Activated CD8-positive, alpha-beta T cell treated with anti-CD3 and anti-CD28 coated beads, Interleukin-2, amount 10 ng/mL, durations not matched to agents 7 days and 5 days (primary cell): Measurements from ENCODE around the gene LRRK2. TPM values are rescaled to one million over a fixed set of nuclear protein-coding genes. Genes with fewer than 3 reads are reported as not detected.

Experiments
- ATAC-seq: fragments of 150-1000 bp; cut with Tn5 transposase; one replicate; pipeline ENCODE4 v1.10.0; 2021; ENCODE audit warnings: moderate library complexity
- CTCF ChIA-PET: fragments of 350-600 bp; sonication (Branson Sonifier 250); formaldehyde crosslinking; loops from one replicate; lab custom pipeline; 2021; ENCODE audit warnings: antibody characterized with exemption; lab: Charles Lee
- POLR2A ChIA-PET: fragments of 350-600 bp; sonication (Branson Sonifier 250); formaldehyde crosslinking; loops from one replicate; lab custom pipeline; 2021; ENCODE audit warnings: antibody characterized with exemption; lab: Charles Lee
- DNase-seq: peaks from one replicate; pipeline ENCODE4 v3.0.0-alpha.2; 2020
- H3K27ac Mint-ChIP-seq: one replicate; pipeline ENCODE4 v1.8.0; 2021; ENCODE audit warnings: mild to moderate bottlenecking, mixed read lengths
- H3K27me3 Mint-ChIP-seq: one replicate; pipeline ENCODE4 v1.8.0; 2021; ENCODE audit warnings: low read depth, mixed read lengths
- H3K36me3 Mint-ChIP-seq: one replicate; pipeline ENCODE4 v1.8.0; 2021; ENCODE audit warnings: low read depth, mixed read lengths
- H3K4me1 Mint-ChIP-seq: one replicate; pipeline ENCODE4 v1.8.0; 2021; ENCODE audit warnings: low read depth, mixed read lengths
- H3K4me3 Mint-ChIP-seq: one replicate; pipeline ENCODE4 v1.8.0; 2021; ENCODE audit warnings: mild to moderate bottlenecking, mixed read lengths
- H3K9me3 Mint-ChIP-seq: one replicate; pipeline ENCODE4 v1.8.0; 2022; ENCODE audit warnings: mixed read lengths; ENCODE audit not compliant: insufficient read depth
- total RNA-seq, 2 experiments: library from RNA; stranded (reverse); gene quantifications; one replicate each; pipeline ENCODE4 v1.2.3, GENCODE V29; 2021

LRRK2 gene
- total RNA-seq, 2 experiments from 2014 or later = 0.10 TPM; not detected in 1

DNA sequence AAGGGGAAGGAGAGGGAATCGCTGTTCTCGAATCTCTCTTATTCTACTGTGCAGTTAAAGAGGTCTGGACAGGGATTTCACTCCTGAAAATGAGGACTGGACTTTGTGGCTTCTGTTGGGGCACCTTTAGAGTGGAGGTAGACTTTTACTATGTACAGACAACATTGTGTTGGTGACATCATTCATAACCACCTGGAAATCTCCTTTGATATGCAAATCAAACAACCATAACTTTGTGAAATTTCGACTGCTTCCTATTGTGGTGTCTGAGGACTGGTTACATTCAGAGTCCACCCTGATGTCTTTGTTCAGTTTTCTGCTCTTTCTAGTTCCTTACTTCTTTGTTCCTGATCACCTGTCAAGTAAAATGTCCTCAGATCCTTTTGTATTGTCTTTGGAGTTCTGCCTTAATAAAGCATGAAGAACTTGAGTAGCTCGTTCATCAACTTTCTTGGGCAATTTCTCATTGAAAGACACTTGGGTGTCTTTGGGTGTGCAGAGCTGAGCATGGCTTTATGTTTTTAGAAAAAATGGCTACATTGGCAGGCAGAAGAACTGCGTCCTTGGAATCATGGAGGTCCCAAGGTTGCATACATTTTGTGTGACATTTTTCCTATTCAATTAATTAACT is 29.8 kb downstream of the LRRK2 start:
- no peak overlapping the region for H3K27ac Mint-ChIP-seq
- no peak for DNase-seq
- H3K9me3 Mint-ChIP-seq = no peaks in the 10 kb centered on the region
- ChIA-PET POLR2A (no interaction called here), CTCF (no interaction called here)
- no peaks in the 10 kb centered on the region for H3K36me3 Mint-ChIP-seq
- H3K27me3 Mint-ChIP-seq = no peaks in the 10 kb centered on the region
- ATAC-seq = no peak
- H3K4me3 Mint-ChIP-seq = no peak overlapping the region
- no peaks in the 10 kb centered on the region for H3K4me1 Mint-ChIP-seq

DNA sequence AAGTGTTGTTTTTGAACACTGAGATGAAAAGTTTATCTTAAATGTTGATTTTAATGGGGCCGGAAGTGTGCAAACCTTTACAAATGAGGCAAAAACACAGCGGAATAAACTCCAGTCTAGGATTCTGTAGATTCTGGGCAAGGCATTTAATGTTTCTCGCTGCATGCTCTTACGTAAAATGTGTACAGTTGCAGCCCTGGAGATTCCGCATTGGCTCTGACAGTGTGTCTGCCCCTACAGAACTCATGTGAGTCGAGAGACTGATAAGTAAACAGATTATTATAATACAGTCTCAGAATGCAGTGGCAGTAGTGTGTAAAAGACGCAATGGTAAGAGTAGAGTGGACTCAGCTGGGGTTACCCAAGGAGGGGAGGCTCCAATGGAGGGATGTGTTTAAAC is 33.6 kb downstream of the LRRK2 start:
- no peaks in the 10 kb centered on the region for H3K4me1 Mint-ChIP-seq
- ChIA-PET POLR2A (no interaction called here), CTCF (no interaction called here)
- H3K36me3 Mint-ChIP-seq = no peaks in the 10 kb centered on the region
- no peaks in the 10 kb centered on the region for H3K9me3 Mint-ChIP-seq
- no peak overlapping the region for H3K27ac Mint-ChIP-seq
- no peak overlapping the region for H3K4me3 Mint-ChIP-seq
- ATAC-seq = no peak
- no peak for DNase-seq
- H3K27me3 Mint-ChIP-seq = no peaks in the 10 kb centered on the region

DNA sequence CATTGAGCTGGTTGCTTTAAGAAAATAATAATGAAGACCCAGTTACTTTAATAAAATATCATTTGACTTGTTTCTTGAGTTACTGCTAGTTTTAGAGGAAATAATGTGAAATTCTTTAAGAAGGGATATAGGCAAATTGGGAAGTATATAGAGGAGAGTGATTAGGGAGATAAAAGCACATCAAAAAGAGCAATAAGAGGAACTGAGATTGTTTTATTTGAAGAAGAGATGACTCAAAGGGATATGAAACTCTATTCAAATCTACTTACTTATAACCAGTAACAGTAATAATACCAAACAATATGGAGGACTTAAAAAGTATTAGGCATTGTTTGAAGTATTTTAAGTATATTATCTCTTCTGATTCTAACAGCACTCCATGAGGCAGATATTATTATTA is 37.1 kb downstream of the LRRK2 start:
- CTCF ChIA-PET = no interaction called here
- Mint-ChIP-seq H3K4me3 (no peak overlapping the region), H3K27me3 (no peaks in the 10 kb centered on the region), H3K4me1 (no peaks in the 10 kb centered on the region), H3K36me3 (no peaks in the 10 kb centered on the region), H3K9me3 (peaks cover 10% of the 10 kb centered on the region), H3K27ac (no peak overlapping the region)
- DNase-seq (no peak), ATAC-seq (no peak)
- POLR2A ChIA-PET = no interaction called here

DNA sequence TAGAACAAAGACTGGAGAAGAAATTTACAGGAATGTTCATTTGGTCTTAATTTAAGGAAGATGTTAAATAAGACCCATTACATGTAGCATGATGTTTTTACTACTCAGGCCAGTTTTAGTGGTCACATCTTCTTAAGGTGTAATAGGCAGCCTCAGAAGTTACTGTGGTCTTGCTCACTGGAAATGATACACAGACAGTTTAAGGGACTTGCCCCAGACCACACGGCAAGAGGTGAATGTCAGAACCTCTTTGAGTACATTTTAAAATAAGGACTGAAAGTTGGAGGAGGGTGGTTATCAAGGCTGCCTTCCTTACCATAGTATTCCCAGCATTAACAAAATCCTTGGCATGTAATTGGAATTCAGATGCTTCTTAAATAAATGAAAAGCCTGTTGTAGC is 37.9 kb downstream of the LRRK2 start:
- Mint-ChIP-seq H3K4me3 (no peak overlapping the region), H3K27ac (no peak overlapping the region), H3K27me3 (no peaks in the 10 kb centered on the region), H3K36me3 (no peaks in the 10 kb centered on the region), H3K4me1 (no peaks in the 10 kb centered on the region), H3K9me3 (peaks cover 10% of the 10 kb centered on the region)
- DNase-seq (no peak), ATAC-seq (no peak)
- ChIA-PET CTCF (no interaction called here), POLR2A (no interaction called here)

DNA sequence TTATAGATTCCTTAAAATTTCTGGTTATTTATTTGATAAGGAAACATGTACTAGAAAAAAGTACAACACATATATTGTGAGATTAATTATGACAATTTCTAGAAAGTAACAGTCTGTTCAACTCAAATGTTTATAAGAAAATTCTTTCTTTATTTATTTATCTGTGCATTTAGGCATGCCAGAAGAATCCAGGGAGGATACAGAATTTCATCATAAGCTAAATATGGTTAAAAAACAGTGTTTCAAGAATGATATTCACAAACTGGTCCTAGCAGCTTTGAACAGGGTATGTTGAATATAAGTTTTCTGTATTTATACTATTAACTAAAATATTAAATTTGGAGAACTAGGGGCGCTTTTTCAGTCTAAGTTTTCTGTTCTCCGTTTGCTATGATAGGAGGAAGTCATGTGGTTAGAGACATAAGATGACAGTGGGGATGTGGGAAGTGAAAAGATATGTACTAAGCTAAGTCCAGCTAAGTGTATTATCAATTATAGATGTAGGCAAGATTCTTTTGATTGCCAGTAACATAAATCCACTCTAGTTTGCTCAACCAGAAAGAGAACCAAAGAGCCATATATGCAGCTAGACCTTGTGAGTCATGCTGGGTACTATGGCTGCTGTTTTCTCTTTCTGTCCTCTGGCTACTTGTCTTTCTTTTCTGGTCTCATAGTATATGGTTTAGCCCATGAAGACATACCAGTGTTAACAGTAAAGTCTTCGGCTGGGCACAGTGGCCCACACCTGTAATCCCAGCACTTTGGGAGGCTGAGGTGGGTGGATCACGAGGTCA is 39.0 kb downstream of the LRRK2 start:
- DNase-seq (no peak), ATAC-seq (no peak)
- H3K4me1 Mint-ChIP-seq = no peaks in the 10 kb centered on the region
- no peaks in the 10 kb centered on the region for H3K36me3 Mint-ChIP-seq
- no peak overlapping the region for H3K4me3 Mint-ChIP-seq
- no peak overlapping the region for H3K27ac Mint-ChIP-seq
- H3K9me3 Mint-ChIP-seq = peaks cover 10% of the 10 kb centered on the region
- ChIA-PET POLR2A (no interaction called here), CTCF (no interaction called here)
- H3K27me3 Mint-ChIP-seq = no peaks in the 10 kb centered on the region

DNA sequence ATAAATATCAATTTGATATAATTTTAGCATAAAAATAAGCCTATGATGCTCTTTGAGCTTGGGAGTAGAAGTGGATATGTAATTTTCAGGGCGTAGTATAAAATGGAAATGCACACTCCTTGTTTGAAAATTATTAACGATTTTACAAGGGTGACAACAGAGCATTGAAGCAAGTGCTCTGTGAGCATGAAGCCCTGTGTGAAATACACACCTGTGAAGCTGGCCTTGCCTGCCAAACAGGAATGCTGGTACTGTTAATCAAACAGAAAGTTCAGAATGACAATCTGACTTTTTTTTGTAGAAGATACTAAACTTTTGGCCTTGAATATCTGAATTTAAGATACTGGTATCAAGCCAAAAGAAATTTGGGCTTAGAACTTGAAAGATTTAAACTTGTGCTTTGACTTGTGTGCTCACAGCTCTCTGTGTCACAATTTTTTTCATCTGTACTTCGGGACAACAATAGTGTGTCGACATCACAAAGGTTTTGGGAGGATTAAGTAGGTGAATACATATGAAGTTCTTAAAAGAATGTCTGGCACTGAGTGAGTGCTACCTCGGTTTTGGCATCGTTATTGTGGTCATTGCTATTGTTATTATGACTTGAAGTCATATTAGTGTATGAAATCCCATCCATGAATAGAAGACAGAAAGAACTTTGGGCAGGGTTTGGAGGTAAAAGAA is 47.3 kb downstream of the LRRK2 start:
- no peak for ATAC-seq

DNA sequence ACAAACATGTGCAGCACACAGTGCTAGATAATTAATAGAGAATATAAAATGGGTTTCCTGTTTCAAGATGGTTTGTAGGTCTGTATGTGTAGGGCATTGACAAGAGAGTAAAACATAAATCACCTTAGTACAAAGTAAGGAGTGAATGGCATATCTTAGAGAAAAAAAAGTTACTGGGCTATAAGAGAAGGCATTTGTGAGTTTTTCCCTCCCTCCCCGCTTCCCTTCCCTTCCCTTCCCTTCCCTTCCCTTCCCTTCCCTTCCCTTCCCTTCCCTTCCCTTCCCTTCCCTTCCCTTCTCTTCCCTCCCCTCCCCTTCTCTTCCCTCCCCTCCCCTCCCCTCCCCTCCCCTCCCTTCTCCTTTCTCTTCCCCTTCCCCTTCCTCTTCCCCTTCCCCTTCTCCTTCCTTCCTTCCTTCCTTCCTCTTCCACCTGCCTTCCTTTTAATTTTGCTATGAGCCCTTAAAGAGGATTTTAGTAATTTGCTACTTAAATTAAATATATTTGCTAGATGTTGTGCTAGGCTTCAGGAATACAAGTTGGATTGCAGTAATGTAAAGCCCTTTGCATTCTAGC is 57.1 kb downstream of the LRRK2 start:
- ATAC-seq (no peak), DNase-seq (no peak)
- ChIA-PET POLR2A (no interaction called here), CTCF (no interaction called here)
- no peak overlapping the region for H3K4me3 Mint-ChIP-seq
- no peaks in the 10 kb centered on the region for H3K36me3 Mint-ChIP-seq
- H3K27ac Mint-ChIP-seq = no peak overlapping the region
- H3K27me3 Mint-ChIP-seq = no peaks in the 10 kb centered on the region
- H3K9me3 Mint-ChIP-seq = no peaks in the 10 kb centered on the region
- no peaks in the 10 kb centered on the region for H3K4me1 Mint-ChIP-seq

More for the DNA sequence above, 47.3 kb downstream of the LRRK2 start:
- Mint-ChIP-seq H3K9me3 (no peaks in the 10 kb centered on the region), H3K27ac (no peak overlapping the region), H3K36me3 (no peaks in the 10 kb centered on the region), H3K4me1 (no peaks in the 10 kb centered on the region), H3K4me3 (no peak overlapping the region), H3K27me3 (no peaks in the 10 kb centered on the region)
- no peak for DNase-seq
- POLR2A ChIA-PET = no interaction called here
- CTCF ChIA-PET = no interaction called here

DNA sequence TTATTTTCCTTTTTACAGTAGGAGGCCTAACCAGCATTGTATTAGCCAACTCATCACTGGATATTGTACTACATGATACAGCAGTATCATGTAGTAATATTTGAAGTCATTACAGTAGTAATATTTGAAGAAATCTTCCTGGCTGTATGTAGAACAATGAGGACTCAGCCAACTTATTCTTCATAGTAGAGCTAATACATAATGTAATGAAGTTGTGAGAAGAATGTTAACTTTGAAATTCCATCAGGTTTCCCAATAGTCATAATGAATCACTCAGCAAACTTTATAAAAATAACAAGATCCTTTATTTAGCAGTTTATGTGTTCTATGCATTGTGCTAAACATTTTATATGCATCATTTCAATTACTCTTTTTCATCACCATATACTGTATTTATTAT is 61.8 kb downstream of the LRRK2 start:
- no peaks in the 10 kb centered on the region for H3K27me3 Mint-ChIP-seq
- no peak overlapping the region for H3K27ac Mint-ChIP-seq
- H3K4me1 Mint-ChIP-seq = no peaks in the 10 kb centered on the region
- H3K4me3 Mint-ChIP-seq = no peak overlapping the region
- DNase-seq (no peak), ATAC-seq (no peak)
- no peaks in the 10 kb centered on the region for H3K9me3 Mint-ChIP-seq
- no peaks in the 10 kb centered on the region for H3K36me3 Mint-ChIP-seq
- POLR2A ChIA-PET = no interaction called here
- CTCF ChIA-PET = no interaction called here

DNA sequence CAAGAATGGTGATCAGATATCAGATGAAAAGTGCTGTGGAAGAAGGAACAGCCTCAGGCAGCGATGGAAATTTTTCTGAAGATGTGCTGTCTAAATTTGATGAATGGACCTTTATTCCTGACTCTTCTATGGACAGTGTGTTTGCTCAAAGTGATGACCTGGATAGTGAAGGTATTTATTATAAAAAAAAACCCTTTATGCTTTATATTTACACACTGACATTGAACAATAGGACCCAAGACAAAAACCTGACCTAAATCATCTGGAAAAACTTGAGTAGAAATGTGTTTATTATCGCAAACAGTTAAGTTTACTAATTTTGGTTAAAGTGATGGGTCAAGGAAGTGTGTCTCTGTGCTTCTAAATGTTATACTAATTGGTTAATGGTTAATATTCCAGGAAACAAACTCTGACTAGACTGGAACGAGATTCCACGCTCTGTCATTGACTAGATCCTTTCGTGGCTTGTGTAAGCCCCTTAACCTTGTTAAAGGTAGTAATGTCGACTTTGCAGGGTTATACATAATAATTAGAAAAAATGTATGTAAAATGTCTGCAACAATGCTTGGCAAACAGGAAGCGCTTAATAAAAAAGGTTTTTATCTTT is 62.7 kb downstream of the LRRK2 start:
- H3K4me3 Mint-ChIP-seq = no peak overlapping the region
- ChIA-PET CTCF (no interaction called here), POLR2A (no interaction called here)
- no peak overlapping the region for H3K27ac Mint-ChIP-seq
- DNase-seq (no peak), ATAC-seq (no peak)
- H3K36me3 Mint-ChIP-seq = no peaks in the 10 kb centered on the region
- no peaks in the 10 kb centered on the region for H3K9me3 Mint-ChIP-seq
- H3K27me3 Mint-ChIP-seq = no peaks in the 10 kb centered on the region
- no peaks in the 10 kb centered on the region for H3K4me1 Mint-ChIP-seq

DNA sequence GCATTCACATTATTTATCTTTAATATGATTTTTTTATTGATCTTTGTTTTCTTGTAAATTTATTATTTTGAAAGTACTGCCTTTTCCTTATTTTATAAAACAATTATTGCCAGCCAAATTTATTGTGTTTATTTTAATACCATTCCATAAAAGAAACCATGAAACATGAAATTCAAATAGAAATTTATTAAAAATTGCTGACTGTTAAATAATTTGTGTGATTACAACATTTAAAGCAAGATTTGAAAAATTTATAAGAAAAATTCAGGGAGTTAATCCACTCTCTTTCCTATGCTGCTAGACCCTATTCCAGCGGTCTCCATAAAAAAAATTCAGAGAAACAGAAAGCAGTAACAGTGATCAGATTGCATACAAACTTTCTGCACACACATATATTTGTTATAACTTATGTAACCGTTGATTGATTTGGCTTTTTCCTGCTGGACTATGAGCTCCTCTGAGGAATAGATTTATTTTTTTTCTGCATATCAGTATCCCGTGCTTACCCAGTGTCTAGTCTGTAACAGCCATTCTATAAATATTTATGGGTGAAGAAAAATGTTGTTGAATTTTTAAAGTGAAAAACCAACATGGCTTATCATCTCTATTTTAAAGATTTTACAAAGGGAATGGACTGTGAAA is 68.1 kb downstream of the LRRK2 start:
- DNase-seq (no peak), ATAC-seq (no peak)
- POLR2A ChIA-PET = no interaction called here
- Mint-ChIP-seq H3K4me1 (no peaks in the 10 kb centered on the region), H3K9me3 (no peaks in the 10 kb centered on the region), H3K4me3 (no peak overlapping the region), H3K36me3 (no peaks in the 10 kb centered on the region), H3K27me3 (peaks cover 3% of the 10 kb centered on the region), H3K27ac (no peak overlapping the region)
- CTCF ChIA-PET = no interaction called here

DNA sequence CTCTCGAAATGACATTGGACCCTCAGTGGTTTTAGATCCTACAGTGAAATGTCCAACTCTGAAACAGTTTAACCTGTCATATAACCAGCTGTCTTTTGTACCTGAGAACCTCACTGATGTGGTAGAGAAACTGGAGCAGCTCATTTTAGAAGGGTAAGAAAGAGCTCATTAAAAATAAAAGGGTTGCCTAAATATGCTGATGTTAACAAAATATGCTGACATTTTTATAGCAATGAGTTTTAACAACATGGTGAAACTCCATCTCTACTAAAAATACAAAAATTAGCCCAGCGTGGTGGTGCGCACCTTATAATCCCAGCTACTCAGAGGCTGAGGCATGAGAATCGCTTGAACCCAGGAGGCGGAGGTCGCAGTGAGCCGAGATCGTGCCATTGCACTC is 73.5 kb downstream of the LRRK2 start:
- Mint-ChIP-seq H3K36me3 (no peaks in the 10 kb centered on the region), H3K4me1 (no peaks in the 10 kb centered on the region), H3K27me3 (peaks cover 4% of the 10 kb centered on the region), H3K27ac (no peak overlapping the region), H3K4me3 (no peak overlapping the region), H3K9me3 (no peaks in the 10 kb centered on the region)
- POLR2A ChIA-PET = no interaction called here
- CTCF ChIA-PET = interaction anchor here (0.9 kb wide), 1 partner anchor 288 kb away, joined by 3 read pairs; no protein-coding TSS in a partner anchor
- ATAC-seq = no peak
- no peak for DNase-seq
